ENCODE results near the gene PLCG2. TPM values are rescaled to one million over a fixed set of nuclear protein-coding genes. Genes with fewer than 3 reads are reported as not detected.
"Not testable (repeated sequence)": the region's sequence is repeated elsewhere in the genome, so short reads cannot be mapped to it uniquely, and the experiment has no call there.

The PLCG2 gene
- total RNA-seq, 1 donor from 2014 or later: 130 TPM

- not testable (repeated sequence) for DNase-seq (ENCODE audit: low spot score)
Observed at GRCh38 chr16:81877490-81877889, 98.4 kb downstream of the PLCG2 start.

- DNase-seq (ENCODE audit: low spot score): no peak
Observed at GRCh38 chr16:81878529-81878928, 99.4 kb downstream of the PLCG2 start.

GRCh38 chr16:81879625-81880024 is 100.5 kb downstream of the PLCG2 start:
- no peak for DNase-seq (ENCODE audit: low spot score)

- no peak for DNase-seq (ENCODE audit: low spot score)
Observed at GRCh38 chr16:81880816-81881215, 101.7 kb downstream of the PLCG2 start.

GRCh38 chr16:81881228-81881627 is 102.1 kb downstream of the PLCG2 start:
- DNase-seq (ENCODE audit: low spot score): no peak

- DNase-seq (ENCODE audit: low spot score): no peak
Observed at GRCh38 chr16:81882559-81882958, 103.5 kb downstream of the PLCG2 start.

- DNase-seq (ENCODE audit: low spot score): no peak
Observed at GRCh38 chr16:81883235-81883634, 104.1 kb downstream of the PLCG2 start.

GRCh38 chr16:81885976-81886586 is 107.0 kb downstream of the PLCG2 start:
- DNase-seq (ENCODE audit: low spot score): no peak

- peak; percentile 38 for DNase-seq (ENCODE audit: low spot score)
Observed at GRCh38 chr16:81888520-81889394, 109.7 kb downstream of the PLCG2 start.

- no peak for DNase-seq (ENCODE audit: low spot score)
Observed at GRCh38 chr16:81891736-81892364, 112.8 kb downstream of the PLCG2 start.

- DNase-seq (ENCODE audit: low spot score): no peak
Observed at GRCh38 chr16:81894592-81894991, 115.5 kb downstream of the PLCG2 start.

- no peak for DNase-seq (ENCODE audit: low spot score)
Observed at GRCh38 chr16:81896902-81897301, 117.8 kb downstream of the PLCG2 start.

- peak; percentile 62 for DNase-seq (ENCODE audit: low spot score)
Observed at GRCh38 chr16:81899601-81900000, 120.5 kb downstream of the PLCG2 start.

- no peak for DNase-seq (ENCODE audit: low spot score)
Observed at GRCh38 chr16:81900014-81900413, 120.9 kb downstream of the PLCG2 start.

GRCh38 chr16:81900456-81900855 is 121.4 kb downstream of the PLCG2 start:
- DNase-seq (ENCODE audit: low spot score): no peak

GRCh38 chr16:81901484-81901883 is 122.4 kb downstream of the PLCG2 start:
- peak; percentile 19 for DNase-seq (ENCODE audit: low spot score)

- no peak for DNase-seq (ENCODE audit: low spot score)
Observed at GRCh38 chr16:81902025-81902424, 122.9 kb downstream of the PLCG2 start.

GRCh38 chr16:81904320-81904719 is 125.2 kb downstream of the PLCG2 start:
- no peak for DNase-seq (ENCODE audit: low spot score)

- DNase-seq (ENCODE audit: low spot score): no peak
Observed at GRCh38 chr16:81905277-81905676, 126.2 kb downstream of the PLCG2 start.

- DNase-seq (ENCODE audit: low spot score): no peak
Observed at GRCh38 chr16:81907681-81908080, 128.6 kb downstream of the PLCG2 start.

GRCh38 chr16:81908466-81909262 is 129.6 kb downstream of the PLCG2 start:
- DNase-seq (ENCODE audit: low spot score): no peak

- no peak for DNase-seq (ENCODE audit: low spot score)
Observed at GRCh38 chr16:81910366-81910885, 131.3 kb downstream of the PLCG2 start.

Data from mucosa of gallbladder (tissue), 1 donor.